CD4-positive, alpha-beta T cell (primary cell): ENCODE data around the gene KCNQ1. TPM values are rescaled to one million over a fixed set of nuclear protein-coding genes. Genes with fewer than 3 reads are reported as not detected.

Experiments used
- ATAC-seq: fragments of 200-7000 bp; cut with Tn5 transposase; one replicate; pipeline ENCODE4 v1.10.0; 2022; ENCODE audit warnings: mild to moderate bottlenecking; ENCODE audit not compliant: poor library complexity
- CTCF ChIA-PET: fragments of 350-600 bp; sonication (Branson Sonifier 250); formaldehyde crosslinking; loops from one replicate; lab custom pipeline; 2021; ENCODE audit warnings: antibody characterized with exemption, inconsistent platforms; lab: Charles Lee
- POLR2A ChIA-PET: fragments of 350-600 bp; sonication (Branson Sonifier 250); formaldehyde crosslinking; loops from one replicate; lab custom pipeline; 2021; ENCODE audit warnings: antibody characterized with exemption, inconsistent platforms; lab: Charles Lee
- DNase-seq, 14 experiments: peaks; one replicate each; pipeline ENCODE4 v3.0.0-alpha.2; 2013 to 2020; ENCODE audit warnings: mixed read lengths in 2 of 14
- H3K27ac ChIP-seq, 2 donors: one replicate each; pipeline versions ENCODE4 v1.5.1 to v1.7.0; 2013; ENCODE audit warnings: low read length in 2 of 2, low read depth in 1 of 2, mild to moderate bottlenecking in 1 of 2
- H3K27me3 ChIP-seq, 2 experiments: 1 replicate in 1 of 2; 2 replicates in 1 of 2; pipeline versions ENCODE4 v1.6.1 to v1.7.0; 2013; ENCODE audit warnings: low read length in 2 of 2, control low read depth in 1 of 2, mild to moderate bottlenecking in 1 of 2, moderate library complexity in 1 of 2; ENCODE audit not compliant: insufficient read depth in 2 of 2, control insufficient read depth in 1 of 2
- H3K36me3 ChIP-seq: one replicate; pipeline ENCODE4 v1.6.1; 2013; ENCODE audit warnings: low read length, control low read depth; ENCODE audit not compliant: insufficient read depth
- H3K4me1 ChIP-seq: one replicate; pipeline ENCODE4 v1.6.1; 2013; ENCODE audit warnings: low read length, control low read depth; ENCODE audit not compliant: insufficient read depth
- H3K4me3 ChIP-seq: one replicate; pipeline ENCODE4 v1.5.1; 2013; ENCODE audit warnings: mild to moderate bottlenecking, low read length, moderate library complexity
- H3K9me3 ChIP-seq, 2 experiments: 1 replicate in 1 of 2; 2 replicates in 1 of 2; pipeline versions ENCODE4 v1.6.1 to v1.7.0; 2013; ENCODE audit warnings: low read length in 2 of 2, mild to moderate bottlenecking in 2 of 2, control low read depth in 1 of 2, moderate library complexity in 1 of 2; ENCODE audit not compliant: control insufficient read depth in 1 of 2, insufficient read depth in 1 of 2
- H3K27ac Mint-ChIP-seq: one replicate; pipeline ENCODE4 v1.8.0; 2020; ENCODE audit warnings: mixed read lengths
- H3K27me3 Mint-ChIP-seq: one replicate; pipeline ENCODE4 v1.8.0; 2021; ENCODE audit warnings: mixed read lengths
- H3K36me3 Mint-ChIP-seq: one replicate; pipeline ENCODE4 v1.8.0; 2021; ENCODE audit warnings: low read depth, mixed read lengths
- H3K4me1 Mint-ChIP-seq: one replicate; pipeline ENCODE4 v1.8.0; 2021; ENCODE audit warnings: low read depth, mixed read lengths
- H3K4me3 Mint-ChIP-seq: one replicate; pipeline ENCODE4 v1.8.0; 2020; ENCODE audit warnings: mild to moderate bottlenecking, mixed read lengths
- H3K9me3 Mint-ChIP-seq: one replicate; pipeline ENCODE4 v1.8.0; 2020; ENCODE audit warnings: mixed read lengths
- intact Hi-C, 2 experiments: fragments of 100-400 bp; cut with DNase I in 1 of 2; cut with micrococcal nuclease in 1 of 2; formaldehyde crosslinking; loops; one replicate each; pipeline versions ENCODE4 v1.15.1 to v1.9.0; 2023 to 2025; cut with DNase I, micrococcal nuclease
- total RNA-seq, 174 experiments: library from RNA in 2 of 174; stranded (reverse) in 2 of 174; gene quantifications; one replicate each; pipeline ENCODE4 v1.2.3 and lab custom pipeline; 2021 to 2026
- TF ChIP-seq, protein P1 (sequence below): fragments of 200-600 bp; IDR thresholded peaks from one replicate; pipeline ENCODE4 v1.8.0; 2022; ENCODE audit warnings: antibody characterized with exemption, mild to moderate bottlenecking

The KCNQ1 gene
- total RNA-seq, 2 experiments from 2014 or later, result 31.3 to 33.1 TPM

- Mint-ChIP-seq H3K9me3 (no peaks in the 10 kb centered on the region), H3K4me3 (no peak overlapping the region), H3K27ac (no peak overlapping the region), H3K4me1 (peaks cover 16% of the 10 kb centered on the region), H3K27me3 (no peaks in the 10 kb centered on the region), H3K36me3 (peaks cover 11% of the 10 kb centered on the region)
- ChIA-PET CTCF (no interaction called here), POLR2A (no interaction called here)
- ATAC-seq (no peak), DNase-seq (peak in 2 of 14 experiments; percentile 8 to 9)
- H3K36me3 ChIP-seq, result peaks cover 20% of the 10 kb centered on the region
- TF ChIP-seq, protein P1, sequence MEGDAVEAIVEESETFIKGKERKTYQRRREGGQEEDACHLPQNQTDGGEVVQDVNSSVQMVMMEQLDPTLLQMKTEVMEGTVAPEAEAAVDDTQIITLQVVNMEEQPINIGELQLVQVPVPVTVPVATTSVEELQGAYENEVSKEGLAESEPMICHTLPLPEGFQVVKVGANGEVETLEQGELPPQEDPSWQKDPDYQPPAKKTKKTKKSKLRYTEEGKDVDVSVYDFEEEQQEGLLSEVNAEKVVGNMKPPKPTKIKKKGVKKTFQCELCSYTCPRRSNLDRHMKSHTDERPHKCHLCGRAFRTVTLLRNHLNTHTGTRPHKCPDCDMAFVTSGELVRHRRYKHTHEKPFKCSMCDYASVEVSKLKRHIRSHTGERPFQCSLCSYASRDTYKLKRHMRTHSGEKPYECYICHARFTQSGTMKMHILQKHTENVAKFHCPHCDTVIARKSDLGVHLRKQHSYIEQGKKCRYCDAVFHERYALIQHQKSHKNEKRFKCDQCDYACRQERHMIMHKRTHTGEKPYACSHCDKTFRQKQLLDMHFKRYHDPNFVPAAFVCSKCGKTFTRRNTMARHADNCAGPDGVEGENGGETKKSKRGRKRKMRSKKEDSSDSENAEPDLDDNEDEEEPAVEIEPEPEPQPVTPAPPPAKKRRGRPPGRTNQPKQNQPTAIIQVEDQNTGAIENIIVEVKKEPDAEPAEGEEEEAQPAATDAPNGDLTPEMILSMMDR, result no peak
- no peaks in the 10 kb centered on the region for H3K9me3 ChIP-seq
- no peaks in the 10 kb centered on the region for H3K27me3 ChIP-seq
- H3K4me1 ChIP-seq, result peaks cover 13% of the 10 kb centered on the region
- no peak overlapping the region for H3K4me3 ChIP-seq
- H3K27ac ChIP-seq, result no peak overlapping the region
- intact Hi-C loops, result no loop called here
Observed at GRCh38 chr11:2769409-2770095, 324.7 kb downstream of the KCNQ1 start.

DNA sequence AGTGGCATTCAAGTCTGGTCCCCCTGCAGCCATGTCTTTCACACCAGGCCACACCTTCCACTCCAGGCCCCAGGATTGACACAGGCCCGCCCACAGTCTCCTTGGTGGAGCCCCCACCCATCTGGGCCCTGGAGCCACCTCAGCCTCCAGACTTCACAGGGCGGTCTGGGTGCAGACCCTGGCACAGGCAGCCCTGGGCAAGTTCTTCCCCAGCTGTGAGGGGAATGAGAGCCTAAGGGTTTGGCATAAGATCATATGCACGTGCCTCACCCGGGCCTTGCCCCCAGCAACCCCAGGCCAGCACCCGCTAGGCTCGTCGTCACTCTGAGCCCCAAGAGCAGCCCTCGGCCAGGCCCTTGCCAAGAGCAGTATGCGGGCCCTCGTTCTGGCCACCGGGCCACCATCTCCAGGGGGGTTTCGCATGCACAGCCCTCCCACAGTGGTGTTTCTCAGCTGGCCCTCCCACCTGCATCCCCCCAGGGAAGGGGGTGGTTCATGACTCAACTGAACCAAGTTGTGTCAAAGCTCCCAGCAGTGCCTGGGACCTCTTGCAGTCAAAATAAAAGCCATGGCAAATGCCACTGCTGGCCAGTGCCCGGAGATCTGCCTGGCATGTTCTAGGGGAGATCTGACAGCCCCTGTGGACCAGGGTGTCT, 325.4 kb downstream of the KCNQ1 start:
- Histone ChIP-seq H3K36me3 (peaks cover 20% of the 10 kb centered on the region), H3K4me1 (peaks cover 20% of the 10 kb centered on the region), H3K27ac (no peak overlapping the region), H3K27me3 (no peaks in the 10 kb centered on the region), H3K9me3 (no peaks in the 10 kb centered on the region), H3K4me3 (no peak overlapping the region)
- Mint-ChIP-seq H3K27me3 (no peaks in the 10 kb centered on the region), H3K4me3 (no peak overlapping the region), H3K9me3 (no peaks in the 10 kb centered on the region), H3K36me3 (peaks cover 11% of the 10 kb centered on the region), H3K27ac (no peak overlapping the region), H3K4me1 (peaks cover 22% of the 10 kb centered on the region)
- intact Hi-C loops, result no loop called here
- TF ChIP-seq, protein P1, result no peak
- POLR2A ChIA-PET, result no interaction called here
- ATAC-seq, result no peak
- DNase-seq, result peak in 2 of 14 experiments; percentile 6 to 27
- CTCF ChIA-PET, result no interaction called here

DNA sequence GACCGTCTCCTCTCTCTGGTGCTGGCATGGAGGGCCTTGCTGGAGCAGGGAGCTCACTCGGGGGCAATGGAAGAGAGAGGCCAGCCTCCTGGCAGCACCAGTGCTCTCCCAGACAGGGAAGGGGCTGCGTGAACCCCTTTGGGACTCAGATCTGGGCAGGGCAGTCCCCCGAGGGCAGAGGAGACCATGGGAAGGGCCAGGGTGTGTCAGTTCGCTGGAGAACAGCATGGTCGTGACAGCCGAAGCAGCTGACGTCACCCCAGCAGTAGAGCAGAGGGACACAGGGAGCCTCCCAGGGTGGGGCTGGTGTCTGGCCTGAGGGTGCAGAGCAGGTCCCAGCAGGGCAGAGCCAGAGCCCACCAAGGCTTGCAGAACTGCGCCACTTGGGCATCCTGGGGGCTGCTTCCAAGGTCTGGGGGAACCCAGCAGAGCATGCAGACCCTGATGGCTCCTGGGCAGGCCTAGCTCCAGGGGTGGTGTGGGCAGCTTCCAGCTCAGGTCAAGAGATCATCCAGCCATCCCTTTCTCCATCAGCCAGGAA, 326.0 kb downstream of the KCNQ1 start:
- POLR2A ChIA-PET, result no interaction called here
- Histone ChIP-seq H3K36me3 (peaks cover 20% of the 10 kb centered on the region), H3K27me3 (no peaks in the 10 kb centered on the region), H3K27ac (no peak overlapping the region), H3K4me1 (peaks cover 21% of the 10 kb centered on the region), H3K9me3 (no peaks in the 10 kb centered on the region), H3K4me3 (no peak overlapping the region)
- TF ChIP-seq, protein P1, result no peak
- no peaks in the 10 kb centered on the region for H3K9me3 Mint-ChIP-seq
- no peak for ATAC-seq
- DNase-seq, result peak in 2 of 14 experiments; percentile 4 to 27
- intact Hi-C loops, result no loop called here
- CTCF ChIA-PET, result no interaction called here
- H3K36me3 Mint-ChIP-seq, result peaks cover 11% of the 10 kb centered on the region
- peaks cover 22% of the 10 kb centered on the region for H3K4me1 Mint-ChIP-seq
- no peak overlapping the region for H3K27ac Mint-ChIP-seq
- H3K27me3 Mint-ChIP-seq, result no peaks in the 10 kb centered on the region
- no peak overlapping the region for H3K4me3 Mint-ChIP-seq
